IMR-90 (cell line): ENCODE data around the gene MRPL12. TPM values are rescaled to one million over a fixed set of nuclear protein-coding genes. Genes with fewer than 3 reads are reported as not detected.

Experiments
- ATAC-seq: fragments of 200-7000 bp; cut with Tn5 transposase; 2 replicates; pipeline ENCODE4 v1.9.1; 2020; ENCODE audit warnings: low read depth, mild to moderate bottlenecking, moderate library complexity
- BruUV-seq: library from RNA; stranded (reverse); fragments of 400-500 nt; replicated peaks from 2 replicates; lab custom pipeline; 2021; lab: Mats Ljungman, UMichigan
- CTCF ChIA-PET: fragments of 300-600 bp; formaldehyde crosslinking; extraction: SDS; loops from one replicate; lab custom pipeline; 2021; ENCODE audit warnings: antibody characterized with exemption; lab: Yijun Ruan, JAX
- POLR2A ChIA-PET: fragments of 300-600 bp; sonication (Branson Sonifier 250); formaldehyde crosslinking; loops from one replicate; lab custom pipeline; 2022; ENCODE audit warnings: antibody characterized with exemption; ENCODE audit not compliant: unreplicated experiment; lab: Charles Lee
- DNase-seq: peaks from one replicate; pipeline ENCODE4 v3.0.0; 2013
- H2AFZ ChIP-seq: replicated peaks from 2 replicates; pipeline ENCODE3; 2013; ENCODE audit warnings: low read length, mild to moderate bottlenecking; ENCODE audit not compliant: poor library complexity
- H2AK5ac ChIP-seq: 2 replicates; pipeline ENCODE4 v1.6.1; 2013; ENCODE audit warnings: low read depth, low read length, inconsistent platforms
- H2AK9ac ChIP-seq: replicated peaks from 2 replicates; pipeline ENCODE3; 2013; ENCODE audit warnings: mild to moderate bottlenecking, low read depth, low read length, moderate library complexity; ENCODE audit not compliant: poor library complexity
- H2BK120ac ChIP-seq: 2 replicates; pipeline ENCODE4 v1.6.1; 2013; ENCODE audit warnings: low read depth, low read length, inconsistent platforms
- H2BK15ac ChIP-seq: 3 replicates; pipeline ENCODE4 v1.6.1; 2013; ENCODE audit warnings: low read depth, low read length, inconsistent platforms
- H2BK20ac ChIP-seq: 2 replicates; pipeline ENCODE4 v1.6.1; 2013; ENCODE audit warnings: low read depth, mild to moderate bottlenecking, inconsistent platforms, low read length, moderate library complexity
- H2BK5ac ChIP-seq: 2 replicates; pipeline ENCODE4 v1.6.1; 2013; ENCODE audit warnings: mild to moderate bottlenecking, low read depth, low read length, inconsistent platforms; ENCODE audit not compliant: poor library complexity, severe bottlenecking
- H3K14ac ChIP-seq: replicated peaks from 2 replicates; pipeline ENCODE4 v1.6.1; 2013; ENCODE audit warnings: low read depth, low read length, inconsistent platforms
- H3K18ac ChIP-seq: 2 replicates; pipeline ENCODE4 v1.6.1; 2013; ENCODE audit warnings: low read depth, low read length, control low read depth
- H3K23ac ChIP-seq: 2 replicates; pipeline ENCODE4 v1.6.1; 2013; ENCODE audit warnings: low read depth, low read length, inconsistent platforms
- H3K27ac ChIP-seq: 2 replicates; pipeline ENCODE4 v1.5.1; 2013; ENCODE audit warnings: mild to moderate bottlenecking, control low read depth, low read length; ENCODE audit not compliant: insufficient read depth
- H3K27me3 ChIP-seq: 2 replicates; pipeline ENCODE4 v1.6.1; 2013; ENCODE audit warnings: low read length; ENCODE audit not compliant: control insufficient read depth, insufficient read depth
- H3K36me3 ChIP-seq: 2 replicates; pipeline ENCODE4 v1.6.1; 2013; ENCODE audit warnings: low read length, mixed read lengths; ENCODE audit not compliant: control insufficient read depth, insufficient read depth
- H3K4ac ChIP-seq: 2 replicates; pipeline ENCODE4 v1.6.1; 2013; ENCODE audit warnings: low read depth, low read length, inconsistent platforms
- H3K4me1 ChIP-seq: 2 replicates; pipeline ENCODE4 v1.6.1; 2013; ENCODE audit warnings: low read length, mixed read lengths; ENCODE audit not compliant: control insufficient read depth, insufficient read depth
- H3K4me2 ChIP-seq: 2 replicates; pipeline ENCODE4 v1.6.1; 2013; ENCODE audit warnings: low read depth, mild to moderate bottlenecking, control low read depth, low read length, moderate library complexity
- H3K4me3 ChIP-seq: 2 replicates; pipeline ENCODE4 v1.5.1; 2013; ENCODE audit warnings: low read depth, mild to moderate bottlenecking, control low read depth, low read length, moderate library complexity; ENCODE audit not compliant: insufficient read depth
- H3K56ac ChIP-seq: 2 replicates; pipeline ENCODE4 v1.6.1; 2013; ENCODE audit warnings: low read length, inconsistent platforms; ENCODE audit not compliant: insufficient read depth; ENCODE audit errors: extremely low read depth
- H3K79me1 ChIP-seq, 2 experiments: 2 replicates each; pipeline ENCODE4 v1.6.1; 2013; ENCODE audit warnings: low read length in 2 of 2, inconsistent platforms in 1 of 2, low read depth in 1 of 2
- H3K9ac ChIP-seq: 2 replicates; pipeline ENCODE4 v1.6.1; 2013; ENCODE audit warnings: low read depth, low read length, control low read depth
- H3K9me1 ChIP-seq: 2 replicates; pipeline ENCODE4 v1.6.1; 2013; ENCODE audit warnings: low read length, inconsistent platforms; ENCODE audit not compliant: insufficient read depth
- H3K9me3 ChIP-seq: 2 replicates; pipeline ENCODE4 v1.6.1; 2013; ENCODE audit warnings: low read length; ENCODE audit not compliant: control insufficient read depth, insufficient read depth
- H4K20me1 ChIP-seq: 2 replicates; pipeline ENCODE4 v1.6.1; 2013; ENCODE audit warnings: low read length, inconsistent platforms; ENCODE audit not compliant: insufficient read depth
- H4K5ac ChIP-seq: 2 replicates; pipeline ENCODE4 v1.6.1; 2013; ENCODE audit warnings: mild to moderate bottlenecking, low read depth, low read length, control low read depth
- H4K8ac ChIP-seq, 2 experiments: 2 replicates each; pipeline ENCODE4 v1.6.1; 2013; ENCODE audit warnings: low read depth in 2 of 2, low read length in 2 of 2, control low read depth in 1 of 2, inconsistent platforms in 1 of 2
- H4K91ac ChIP-seq: 2 replicates; pipeline ENCODE4 v1.6.1; 2013; ENCODE audit warnings: low read depth, low read length, inconsistent platforms; ENCODE audit not compliant: insufficient read depth
- BHLHE40 ChIP-seq: fragments of 150-350 bp; IDR thresholded peaks from 2 replicates; pipeline ENCODE4 v1.6.1; 2016; ENCODE audit warnings: mild to moderate bottlenecking, low read depth, low read length
- CEBPB ChIP-seq: IDR thresholded peaks from 2 replicates; pipeline ENCODE4 v1.6.1; 2012; ENCODE audit warnings: low read depth, low read length, improper control_type of control experiment
- CTCF ChIP-seq: conservative IDR thresholded peaks from 2 replicates; pipeline ENCODE4 v1.5.1; 2012; ENCODE audit warnings: mild to moderate bottlenecking, low read depth, low read length, improper control_type of control experiment
- ELK1 ChIP-seq: fragments of 150-350 bp; IDR thresholded peaks from 2 replicates; pipeline ENCODE4 v1.6.1; 2016; ENCODE audit warnings: low read depth, mild to moderate bottlenecking, low read length, moderate library complexity, borderline replicate concordance
- FOS ChIP-seq: fragments of 150-350 bp; IDR thresholded peaks from 2 replicates; pipeline ENCODE4 v1.6.1; 2016; ENCODE audit warnings: low read depth, low read length
- MAFK ChIP-seq: IDR thresholded peaks from 2 replicates; pipeline ENCODE4 v1.6.1; 2012; ENCODE audit warnings: low read depth, low read length, improper control_type of control experiment
- MAZ ChIP-seq: IDR thresholded peaks from 2 replicates; pipeline ENCODE4 v1.6.1; 2012; ENCODE audit warnings: low read depth, mild to moderate bottlenecking, low read length, improper control_type of control experiment, moderate library complexity, borderline replicate concordance
- MXI1 ChIP-seq: IDR thresholded peaks from 2 replicates; pipeline ENCODE4 v1.6.1; 2012; ENCODE audit warnings: low read depth, mild to moderate bottlenecking, low read length, moderate library complexity, borderline replicate concordance
- POLR2A ChIP-seq: IDR thresholded peaks from 2 replicates; pipeline ENCODE4 v1.6.1; 2012; ENCODE audit warnings: mild to moderate bottlenecking, low read depth, low read length
- RAD21 ChIP-seq: IDR thresholded peaks from 2 replicates; pipeline ENCODE4 v1.6.1; 2012; ENCODE audit warnings: low read length, improper control_type of control experiment
- RCOR1 ChIP-seq: IDR thresholded peaks from 2 replicates; pipeline ENCODE4 v1.6.1; 2012; ENCODE audit warnings: mild to moderate bottlenecking, low read length, improper control_type of control experiment; ENCODE audit not compliant: insufficient replicate concordance
- RFX5 ChIP-seq: IDR thresholded peaks from 2 replicates; pipeline ENCODE4 v1.8.0; 2012; ENCODE audit warnings: low read depth, mild to moderate bottlenecking, low read length, moderate library complexity
- SMC3 ChIP-seq: fragments of 150-350 bp; IDR thresholded peaks from 2 replicates; pipeline ENCODE4 v1.6.1; 2016; ENCODE audit warnings: low read depth, mild to moderate bottlenecking, antibody characterized with exemption, low read length, moderate library complexity
- WGBS, 2 experiments: methylation state at CpG; one replicate each; pipeline versions ENCODE4 v1.1.5 to v1.1.7; 2013; ENCODE audit warnings: missing lambda C conversion rate in 2 of 2; ENCODE audit not compliant: insufficient read length in 1 of 2; ENCODE audit errors: extremely low coverage in 2 of 2; 5-methylcytosine and 5-hydroxymethylcytosine counted together
- dilution Hi-C: fragments of 300-500 bp; cut with HindIII; formaldehyde crosslinking; loops from one replicate; pipeline ENCODE4 v1.14.3; 2018; ENCODE audit warnings: low sequenced_read_pairs; ENCODE audit not compliant: unreplicated experiment
- in situ Hi-C: fragments of 300-500 bp; cut with MboI; formaldehyde crosslinking; loops from 3 replicates; pipeline ENCODE4 v1.14.3; 2019; ENCODE audit warnings: low sequenced_read_pairs, inconsistent platforms, mixed read lengths
- intact Hi-C: fragments of 100-400 bp; cut with micrococcal nuclease; formaldehyde crosslinking; loops from 2 replicates; pipeline ENCODE4 v1.10.0; 2022
- polyA plus RNA-seq, 3 experiments: library from polyadenylated mRNA; depleted of rRNA; stranded (reverse); fragments of >200 nt; gene quantifications; 2 replicates each; pipeline ENCODE4 v1.2.3, GENCODE V29; 2012; ENCODE audit warnings: low replicate concordance in 1 of 3
- total RNA-seq: library from RNA; depleted of rRNA; stranded (reverse); fragments of >200 nt; gene quantifications from 2 replicates; pipeline ENCODE4 v1.2.3, GENCODE V29; 2012
- TF ChIP-seq, protein P1 (sequence below): fragments of 150-350 bp; IDR thresholded peaks from 2 replicates; pipeline ENCODE4 v1.6.1; 2017; ENCODE audit warnings: mild to moderate bottlenecking, antibody characterized with exemption, low read length, low read depth

Gene MRPL12
- total and polyA plus RNA-seq, 2 of the 4 experiments (the other 2 are of a cell fraction) = 17.2 to 111 TPM

- no peaks in the 10 kb centered on the region for H3K79me1 ChIP-seq
- intact Hi-C loops = no loop called here
- no peak overlapping the region for H2AK5ac ChIP-seq
- TF ChIP-seq MXI1 (no peak), MAZ (no peak), BHLHE40 (no peak), MAFK (no peak), RCOR1 (no peak), SMC3 (no peak), RAD21 (no peak), ELK1 (no peak), FOS (no peak), CEBPB (no peak), CTCF (no peak), POLR2A (no peak), RFX5 (no peak)
- TF ChIP-seq, protein P1, sequence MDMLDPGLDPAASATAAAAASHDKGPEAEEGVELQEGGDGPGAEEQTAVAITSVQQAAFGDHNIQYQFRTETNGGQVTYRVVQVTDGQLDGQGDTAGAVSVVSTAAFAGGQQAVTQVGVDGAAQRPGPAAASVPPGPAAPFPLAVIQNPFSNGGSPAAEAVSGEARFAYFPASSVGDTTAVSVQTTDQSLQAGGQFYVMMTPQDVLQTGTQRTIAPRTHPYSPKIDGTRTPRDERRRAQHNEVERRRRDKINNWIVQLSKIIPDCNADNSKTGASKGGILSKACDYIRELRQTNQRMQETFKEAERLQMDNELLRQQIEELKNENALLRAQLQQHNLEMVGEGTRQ = no peak
- DNase-seq (no peak), ATAC-seq (no peak)
- H3K36me3 ChIP-seq = no peaks in the 10 kb centered on the region
- ChIA-PET POLR2A (no interaction called here), CTCF (no interaction called here)
- H4K5ac ChIP-seq = no peak overlapping the region
- 72% methylated on average over 11 of the region's 27 CpGs; no CpG with 5 or more reads in 1 of the 2 experiments for WGBS, 2 experiments
- no peaks in the 10 kb centered on the region; the same call in 1 of the 2 replicates for H4K20me1 ChIP-seq
- no peak overlapping the region for H2BK20ac ChIP-seq
- no peak overlapping the region for H3K4ac ChIP-seq
- no peak overlapping the region for H4K8ac ChIP-seq
- H3K9me3 ChIP-seq = no peaks in the 10 kb centered on the region
- H3K27me3 ChIP-seq = peaks cover 4% of the 10 kb centered on the region; the same call in 1 of the 2 replicates
- H2BK15ac ChIP-seq = no peak overlapping the region
- no peak overlapping the region for H2AK9ac ChIP-seq
- H2BK120ac ChIP-seq = no peak overlapping the region
- peaks cover 3% of the 10 kb centered on the region; the same call in 1 of the 2 replicates for H3K9me1 ChIP-seq
- no peak overlapping the region for H3K56ac ChIP-seq
- no peak overlapping the region for H3K4me3 ChIP-seq
- in situ Hi-C loops = no loop called here
- dilution Hi-C loops = no loop called here
- no peak overlapping the region for H2BK5ac ChIP-seq
- no TSS peak for BruUV-seq
- no peak overlapping the region for H3K9ac ChIP-seq
- no peak overlapping the region for H3K18ac ChIP-seq
- no peak overlapping the region for H3K27ac ChIP-seq
- no peak overlapping the region for H3K14ac ChIP-seq
- H3K4me1 ChIP-seq = peaks cover 3% of the 10 kb centered on the region; the same call in 1 of the 2 replicates
- no peak overlapping the region for H3K23ac ChIP-seq
- H2AFZ ChIP-seq = no peak overlapping the region
- no peak overlapping the region for H4K91ac ChIP-seq
- no peak overlapping the region for H3K4me2 ChIP-seq
Observed at GRCh38 chr17:81738801-81739393, 35.7 kb downstream of the MRPL12 start.
